Prostate gland (tissue), 2 donors: ENCODE measurements around the gene SLC35B4. TPM values are rescaled to one million over a fixed set of nuclear protein-coding genes. Genes with fewer than 3 reads are reported as not detected.

Source experiments
- DNase-seq: peaks from one replicate; pipeline ENCODE4 v3.0.0-alpha.2; 2019; ENCODE audit warnings: low spot score
- H3K27ac ChIP-seq, 2 donors: fragments of 200-600 bp; sonication (generic); 2 replicates each; pipeline ENCODE4 v1.5.1; 2017 to 2019
- H3K27me3 ChIP-seq: fragments of 200-600 bp; sonication (generic); replicated peaks from 2 replicates; pipeline ENCODE4 v1.5.1; 2019; ENCODE audit not compliant: insufficient read depth
- H3K36me3 ChIP-seq, 2 donors: fragments of 200-600 bp; sonication (generic); 1 replicate in 1 of 2; 2 replicates in 1 of 2; pipeline versions ENCODE4 v1.5.1 to v1.8.1; 2017 to 2019
- H3K4me1 ChIP-seq: fragments of 200-600 bp; sonication (generic); replicated peaks from 2 replicates; pipeline ENCODE4 v1.5.1; 2019
- H3K4me3 ChIP-seq, 2 donors: fragments of 200-600 bp; sonication (generic); 2 replicates each; pipeline ENCODE4 v1.5.1; 2017 to 2019
- H3K9me3 ChIP-seq: fragments of 200-600 bp; sonication (generic); 2 replicates; pipeline ENCODE4 v1.5.1; 2017
- CTCF ChIP-seq, 4 experiments: fragments of 200-600 bp in 2 of 4; fragments of 450-650 bp in 2 of 4; sonication (generic) in 2 of 4; IDR thresholded peaks; 1 replicate in 3 of 4; 2 replicates in 1 of 4; pipeline ENCODE4 v1.5.1; 2016 to 2019; ENCODE audit warnings: antibody characterized with exemption in 4 of 4, mild to moderate bottlenecking in 2 of 4, moderate library complexity in 2 of 4
- POLR2A ChIP-seq: fragments of 450-650 bp; IDR thresholded peaks from one replicate; pipeline ENCODE4 v1.6.1; 2016; ENCODE audit warnings: antibody characterized with exemption, mild to moderate bottlenecking
- POLR2AphosphoS5 ChIP-seq: sonication (generic); formaldehyde crosslinking; IDR thresholded peaks from one replicate; pipeline ENCODE4 v1.6.1; 2017; ENCODE audit warnings: antibody characterized with exemption
- WGBS: methylation state at CpG from one replicate; pipeline ENCODE4 v1.1.5; 2018; 5-methylcytosine and 5-hydroxymethylcytosine counted together
- intact Hi-C: fragments of 100-400 bp; cut with DNase I; formaldehyde crosslinking; loops from one replicate; pipeline ENCODE4 v1.14.2; 2022
- total RNA-seq, 2 donors: library from RNA; depleted of rRNA; stranded (reverse); fragments of >200 nt; gene quantifications; one replicate each; pipeline ENCODE4 v1.1.0, GENCODE V29; 2016

The SLC35B4 gene
- total RNA-seq, 2 donors from 2014 or later = 6.4 to 20.6 TPM

GRCh38 chr7:134287916-134288659 is 28.6 kb downstream of the SLC35B4 start:
- TF ChIP-seq CTCF (IDR thresholded peaks at IDR 0.05) (no peak), POLR2A (no peak), POLR2AphosphoS5 (no peak)
- no peak for DNase-seq
- Histone ChIP-seq H3K27ac (no peak overlapping the region), H3K4me3 (no peak overlapping the region), H3K27me3 (no peaks in the 10 kb centered on the region), H3K9me3 (no peaks in the 10 kb centered on the region), H3K36me3 (no peaks in the 10 kb centered on the region), H3K4me1 (no peaks in the 10 kb centered on the region)
- WGBS = 74% methylated on average over 12 of the region's 12 CpGs
- intact Hi-C loops = no loop called here

GRCh38 chr7:134284952-134285351 is 31.8 kb downstream of the SLC35B4 start:
- Histone ChIP-seq H3K36me3 (no peaks in the 10 kb centered on the region), H3K4me1 (no peaks in the 10 kb centered on the region), H3K27ac (no peak overlapping the region), H3K4me3 (no peak overlapping the region), H3K9me3 (no peaks in the 10 kb centered on the region), H3K27me3 (no peaks in the 10 kb centered on the region)
- TF ChIP-seq CTCF (IDR thresholded peaks at IDR 0.05) (no peak), POLR2AphosphoS5 (no peak), POLR2A (no peak)
- intact Hi-C loops = no loop called here
- DNase-seq = no peak
- 100% methylated on average over 3 of the region's 3 CpGs for WGBS

GRCh38 chr7:134284011-134284410 is 32.7 kb downstream of the SLC35B4 start:
- Histone ChIP-seq H3K27me3 (no peaks in the 10 kb centered on the region), H3K27ac (no peak overlapping the region), H3K9me3 (no peaks in the 10 kb centered on the region), H3K36me3 (no peaks in the 10 kb centered on the region), H3K4me1 (no peaks in the 10 kb centered on the region), H3K4me3 (no peak overlapping the region)
- TF ChIP-seq CTCF (IDR thresholded peaks at IDR 0.05) (no peak), POLR2A (no peak), POLR2AphosphoS5 (no peak)
- intact Hi-C loops = no loop called here
- no peak for DNase-seq
- 68% methylated on average over 6 of the region's 6 CpGs for WGBS

- no peak overlapping the region for H3K27ac ChIP-seq
Observed at GRCh38 chr7:134280508-134280907, 36.2 kb downstream of the SLC35B4 start.

More at GRCh38 chr7:134280508-134280907, 36.2 kb downstream of the SLC35B4 start:
- no peak overlapping the region for H3K4me3 ChIP-seq
- H3K4me1 ChIP-seq = no peaks in the 10 kb centered on the region
- TF ChIP-seq POLR2AphosphoS5 (no peak), CTCF (IDR thresholded peaks at IDR 0.05) (no peak), POLR2A (no peak)
- H3K9me3 ChIP-seq = no peaks in the 10 kb centered on the region
- DNase-seq = no peak
- no peaks in the 10 kb centered on the region for H3K27me3 ChIP-seq
- intact Hi-C loops = no loop called here
- 90% methylated on average over 2 of the region's 2 CpGs for WGBS
- no peaks in the 10 kb centered on the region for H3K36me3 ChIP-seq
